Stimulated activated CD8-positive, alpha-beta memory T cell treated with anti-CD3 and anti-CD28 coated beads, Interleukin-7, amount 100 ng/mL, for 48 hours (primary cell): Measurements from ENCODE around the gene KCTD17.

Experiments used
- DNase-seq, 2 donors: peaks; one replicate each; pipeline ENCODE4 v3.0.0-alpha.2; 2020; ENCODE audit warnings: low read depth in 1 of 2; ENCODE audit errors: extremely low read depth in 1 of 2

The KCTD17 gene

GRCh38 chr22:37019309-37020191 is 32.0 kb upstream of the KCTD17 start, which contains the start of the genes MPST and TST:
Gene MPST (plus strand): TSS chr22:37019742. CDS start chr22:37019837, 95 bp downstream.
Gene TST (minus strand): TSS chr22:37019447. CDS start chr22:37018732, 715 bp downstream.
- DNase-seq, result peak in 1 of 2 donors; percentile 8

- DNase-seq, result no peak
Observed at GRCh38 chr22:37020192-37020479, 31.4 kb upstream of the KCTD17 start.

GRCh38 chr22:37021041-37021440 is 30.5 kb upstream of the KCTD17 start:
- DNase-seq, result no peak

GRCh38 chr22:37021710-37022482 is 29.6 kb upstream of the KCTD17 start:
- peak in 1 of 2 donors; percentile 22 for DNase-seq

GRCh38 chr22:37022483-37023337 is 28.8 kb upstream of the KCTD17 start:
- DNase-seq, result no peak

- no peak for DNase-seq
Observed at GRCh38 chr22:37023743-37024338, 27.7 kb upstream of the KCTD17 start.

- no peak for DNase-seq
Observed at GRCh38 chr22:37024339-37025157, 27.0 kb upstream of the KCTD17 start.

GRCh38 chr22:37025500-37026070 is 26.0 kb upstream of the KCTD17 start:
- DNase-seq, result no peak

GRCh38 chr22:37026325-37026724 is 25.2 kb upstream of the KCTD17 start:
- no peak for DNase-seq

- no peak for DNase-seq
Observed at GRCh38 chr22:37027556-37027955, 24.0 kb upstream of the KCTD17 start.

- DNase-seq, result no peak
Observed at GRCh38 chr22:37028692-37029674, 22.6 kb upstream of the KCTD17 start.

- no peak for DNase-seq
Observed at GRCh38 chr22:37030560-37031281, 20.8 kb upstream of the KCTD17 start.

GRCh38 chr22:37032134-37032534 is 19.4 kb upstream of the KCTD17 start:
- no peak for DNase-seq

GRCh38 chr22:37032535-37033460 is 18.7 kb upstream of the KCTD17 start:
- DNase-seq, result no peak

- DNase-seq, result no peak
Observed at GRCh38 chr22:37033605-37034430, 17.7 kb upstream of the KCTD17 start.
